PC-9 (cell line): ENCODE data around the gene COPZ2. TPM values are rescaled to one million over a fixed set of nuclear protein-coding genes. Genes with fewer than 3 reads are reported as not detected.

ENCODE experiments used
- BruUV-seq: library from RNA; stranded (reverse); fragments of 400-500 nt; replicated peaks from 2 replicates; lab custom pipeline; 2021; lab: Mats Ljungman, UMichigan
- CTCF ChIA-PET: fragments of 300-600 bp; sonication (Branson Sonifier 250); formaldehyde crosslinking; loops from one replicate; lab custom pipeline; 2022; ENCODE audit warnings: antibody characterized with exemption; lab: Charles Lee
- POLR2A ChIA-PET: fragments of 300-600 bp; sonication (Branson Sonifier 250); formaldehyde crosslinking; loops from one replicate; lab custom pipeline; 2022; ENCODE audit warnings: antibody characterized with exemption; ENCODE audit not compliant: unreplicated experiment; lab: Charles Lee
- DNase-seq, 2 experiments: peaks; one replicate each; pipeline versions ENCODE4 v3.0.0 to v3.0.0-alpha.2; 2015 to 2022; ENCODE audit warnings: mixed read lengths in 1 of 2
- H2AFZ ChIP-seq: fragments of 200-600 bp; sonication (generic); 2 replicates; pipeline ENCODE4 v1.8.1; 2017; ENCODE audit warnings: antibody characterized with exemption
- H3F3A ChIP-seq: fragments of 200-600 bp; sonication (generic); 2 replicates; pipeline ENCODE4 v1.8.1; 2017; ENCODE audit warnings: antibody characterized with exemption, mild to moderate bottlenecking, low read depth; ENCODE audit not compliant: insufficient read depth
- H3K27ac ChIP-seq: fragments of 200-600 bp; sonication (generic); 2 replicates; pipeline ENCODE4 v1.6.1; 2016; ENCODE audit warnings: mixed run types
- H3K27me3 ChIP-seq: fragments of 200-600 bp; sonication (generic); 2 replicates; pipeline ENCODE4 v1.6.1; 2016; ENCODE audit warnings: low read depth, mixed run types; ENCODE audit not compliant: insufficient read depth
- H3K36me3 ChIP-seq: fragments of 200-600 bp; sonication (generic); 2 replicates; pipeline ENCODE4 v1.6.1; 2016; ENCODE audit warnings: low read depth, mixed run types
- H3K4me1 ChIP-seq: fragments of 200-600 bp; sonication (generic); replicated peaks from 2 replicates; pipeline ENCODE4 v1.6.1; 2016; ENCODE audit warnings: mixed run types; ENCODE audit not compliant: insufficient read depth
- H3K4me2 ChIP-seq: fragments of 200-600 bp; sonication (generic); 2 replicates; pipeline ENCODE4 v1.6.1; 2017; ENCODE audit warnings: mixed run types
- H3K4me3 ChIP-seq: fragments of 200-600 bp; sonication (generic); 2 replicates; pipeline ENCODE4 v1.6.1; 2016; ENCODE audit warnings: mixed run types
- H3K79me2 ChIP-seq: fragments of 200-600 bp; sonication (generic); 2 replicates; pipeline ENCODE4 v1.6.1; 2017; ENCODE audit warnings: low read depth, mixed run types
- H3K9me2 ChIP-seq: fragments of 200-600 bp; sonication (generic); 2 replicates; pipeline ENCODE4 v1.8.1; 2017; ENCODE audit warnings: mild to moderate bottlenecking; ENCODE audit not compliant: insufficient read depth
- H3K9me3 ChIP-seq: fragments of 200-600 bp; sonication (generic); 2 replicates; pipeline ENCODE4 v1.8.1; 2016; ENCODE audit warnings: low read depth; ENCODE audit not compliant: insufficient read depth
- H4K20me1 ChIP-seq: fragments of 200-600 bp; sonication (generic); 2 replicates; pipeline ENCODE4 v1.8.1; 2017; ENCODE audit not compliant: insufficient read depth
- CTCF ChIP-seq: fragments of 200-600 bp; sonication (generic); conservative IDR thresholded peaks from 2 replicates; pipeline ENCODE4 v1.6.1; 2017; ENCODE audit warnings: mixed run types, antibody characterized with exemption, mild to moderate bottlenecking, moderate library complexity
- EZH2 ChIP-seq: fragments of 200-600 bp; sonication (generic); IDR thresholded peaks from 2 replicates; pipeline ENCODE4 v1.8.0; 2017; ENCODE audit warnings: antibody characterized with exemption, low read depth
- intact Hi-C: fragments of 100-400 bp; cut with micrococcal nuclease; formaldehyde crosslinking; loops from one replicate; pipeline ENCODE4 v1.10.0; 2022; ENCODE audit not compliant: unreplicated experiment
- total RNA-seq: library from RNA; stranded (reverse); gene quantifications from 2 replicates; pipeline ENCODE4 v1.2.3, GENCODE V29; 2021

COPZ2 gene
- total RNA-seq, 1 experiment from 2014 or later: 2.6 TPM

GRCh38 chr17:48048384-48049126 is 11.0 kb upstream of the COPZ2 start:
- H3K4me1 ChIP-seq: peaks cover 55% of the 10 kb centered on the region
- peak overlapping the region; percentile 82 for H3K27ac ChIP-seq
- peak overlapping the region; percentile 70 for H3K4me3 ChIP-seq
- H3K27me3 ChIP-seq: no peaks in the 10 kb centered on the region
- DNase-seq: peak; percentile 82 to 85
- H3K36me3 ChIP-seq: peaks cover 12% of the 10 kb centered on the region; the same call in 1 of the 2 replicates
- peaks cover 62% of the 10 kb centered on the region for H3K79me2 ChIP-seq
- H3K4me2 ChIP-seq: peak overlapping the region; percentile 87
- H3K9me3 ChIP-seq: no peaks in the 10 kb centered on the region
- H3K9me2 ChIP-seq: no peaks in the 10 kb centered on the region; the same call in 1 of the 2 replicates
- ChIA-PET CTCF (interaction anchor here (0.6 kb wide), 4 partner anchors 65 to 294 kb away, joined by 3 to 9 read pairs (median 7); partner anchors contain the start of gene CDK5RAP3), POLR2A (interaction anchor here (0.5 to 0.7 kb wide), 6 partner anchors 19 to 1099 kb away, joined by 4 to 8 read pairs (median 6); partner anchors contain the start of gene PRR15L)
- H2AFZ ChIP-seq: peak overlapping the region; percentile 78
- BruUV-seq: no TSS peak
- peaks cover 10% of the 10 kb centered on the region for H3F3A ChIP-seq
- H4K20me1 ChIP-seq: no peaks in the 10 kb centered on the region
- TF ChIP-seq EZH2 (no peak), CTCF (peak; percentile 22; the same call in 1 of the 2 replicates)
- intact Hi-C loops: loop anchor here (1.0 to 5.0 kb wide), 2 partner anchors 22 to 54 kb away; partner anchors contain the start of gene CBX1

- BruUV-seq: TSS peak; percentile 83
- peak within 1 kb of the TSS; percentile 78 for H2AFZ ChIP-seq
These were observed 10.3 kb upstream of the COPZ2 start, which contains the start of gene NFE2L1 for GRCh38 chr17:48047741-48048383. TSS of gene NFE2L1 (plus strand) at chr17:48048359. CDS start at chr17:48051119, 2,760 bp downstream.

More at GRCh38 chr17:48047741-48048383, 10.3 kb upstream of the COPZ2 start, which contains the start of gene NFE2L1:
- peaks cover 48% of the 10 kb centered on the region for H3K4me1 ChIP-seq
- ChIA-PET CTCF (interaction anchor here (0.6 kb wide), 1 partner anchor 66 kb away, joined by 9 read pairs; no protein-coding TSS in a partner anchor), POLR2A (interaction anchor here (0.6 kb wide), 2 partner anchors 30 to 90 kb away, joined by 4 to 7 read pairs; partner anchors contain the start of gene PRR15L)
- H3K9me3 ChIP-seq: no peaks in the 10 kb centered on the region
- H3K9me2 ChIP-seq: no peaks in the 10 kb centered on the region; the same call in 1 of the 2 replicates
- H3K36me3 ChIP-seq: peaks cover 10% of the 10 kb centered on the region; the same call in 1 of the 2 replicates
- no peak for TF ChIP-seq CTCF
- TF ChIP-seq EZH2: no peak
- peak; percentile 96 to 99 for DNase-seq
- H3K4me2 ChIP-seq: peak within 1 kb of the TSS; percentile 87
- H3K4me3 ChIP-seq: peak within 1 kb of the TSS; percentile 70
- peak within 1 kb of the TSS; percentile 82 for H3K27ac ChIP-seq
- intact Hi-C loops: loop anchor here (1.0 to 5.0 kb wide), 2 partner anchors 22 to 54 kb away; partner anchors contain the start of gene CBX1
- peaks cover 55% of the 10 kb centered on the region for H3K79me2 ChIP-seq
- H3F3A ChIP-seq: peaks cover 17% of the 10 kb centered on the region
- no peaks in the 10 kb centered on the region for H3K27me3 ChIP-seq
- no peaks in the 10 kb centered on the region for H4K20me1 ChIP-seq
